ENCODE measurements around the gene APOBEC3A.

Gene APOBEC3A

DNA sequence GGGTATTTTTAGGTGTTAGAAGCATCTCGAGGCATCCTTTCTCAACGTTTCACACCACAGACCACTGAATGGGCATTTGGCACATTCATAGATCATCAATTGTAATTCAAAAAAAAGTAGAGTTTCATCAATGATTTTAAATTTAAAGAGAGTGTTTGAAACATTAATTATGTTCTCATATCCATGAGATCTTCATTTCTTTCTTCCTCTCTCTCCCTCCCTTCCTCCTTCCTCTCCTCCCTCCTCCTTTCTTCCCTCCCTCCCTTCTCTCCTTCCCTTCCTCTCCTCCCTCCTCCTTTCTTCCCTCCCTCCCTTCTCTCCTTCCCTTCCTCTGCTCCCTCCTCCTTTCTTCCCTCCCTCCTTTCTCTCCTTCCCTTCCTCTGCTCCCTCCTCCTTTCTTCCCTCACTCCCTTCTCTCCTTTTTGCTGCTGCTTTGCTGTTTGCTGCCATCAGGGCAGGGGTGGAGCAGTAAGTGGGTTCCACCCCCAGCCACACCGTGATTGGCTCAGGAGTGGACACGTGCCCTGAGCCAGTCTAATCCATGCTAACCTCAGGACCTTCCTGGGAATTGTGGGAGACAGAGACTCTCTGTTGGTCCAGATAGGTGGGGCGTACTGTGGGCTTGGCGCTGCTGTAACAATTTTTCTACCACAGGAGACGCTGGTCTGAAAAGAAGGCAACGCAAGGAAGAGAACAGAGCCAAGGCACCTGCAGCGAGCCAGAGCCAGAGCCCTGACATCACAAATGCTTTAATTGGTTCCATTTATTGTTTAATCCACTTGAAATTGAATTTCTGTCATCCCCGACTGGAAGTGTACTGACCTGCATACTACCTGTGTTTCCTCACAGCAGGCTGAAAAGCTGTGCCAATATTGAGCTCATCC is 33.7 kb upstream of the APOBEC3A start:
- Histone ChIP-seq H3K9me2 (ENCODE audit: low read depth, low read length) (no peaks in the 10 kb centered on the region), H3K4me2 (ENCODE audit: low read length) (no peak overlapping the region), H3K27me3 (ENCODE audit: insufficient read depth, low read length) (no peaks in the 10 kb centered on the region), H3K36me3 (ENCODE audit: insufficient read depth, low read length) (no peaks in the 10 kb centered on the region), H3K9ac (ENCODE audit: low read length) (no peak overlapping the region), H3F3A (ENCODE audit: insufficient read depth, low read length) (no peaks in the 10 kb centered on the region), H2AFZ (ENCODE audit: low read length) (no peak overlapping the region), H3K9me3 (ENCODE audit: low read length) (no peaks in the 10 kb centered on the region), H3K27ac (ENCODE audit: low read depth, low read length, poor library complexity, severe bottlenecking) (no peak overlapping the region), H3K4me3 (ENCODE audit: low read depth, low read length, poor library complexity, severe bottlenecking) (no peak overlapping the region), H3K4me1 (ENCODE audit: insufficient read depth, low read length, severe bottlenecking) (no peaks in the 10 kb centered on the region), H4K20me1 (ENCODE audit: insufficient read depth, low read length) (no peaks in the 10 kb centered on the region), H3K79me2 (ENCODE audit: insufficient read depth, low read length) (no peaks in the 10 kb centered on the region)
- TF ChIP-seq EZH2 (IDR thresholded peaks at IDR 0.05; ENCODE audit: borderline replicate concordance, low read length) = no peak
- TF ChIP-seq, protein P1, sequence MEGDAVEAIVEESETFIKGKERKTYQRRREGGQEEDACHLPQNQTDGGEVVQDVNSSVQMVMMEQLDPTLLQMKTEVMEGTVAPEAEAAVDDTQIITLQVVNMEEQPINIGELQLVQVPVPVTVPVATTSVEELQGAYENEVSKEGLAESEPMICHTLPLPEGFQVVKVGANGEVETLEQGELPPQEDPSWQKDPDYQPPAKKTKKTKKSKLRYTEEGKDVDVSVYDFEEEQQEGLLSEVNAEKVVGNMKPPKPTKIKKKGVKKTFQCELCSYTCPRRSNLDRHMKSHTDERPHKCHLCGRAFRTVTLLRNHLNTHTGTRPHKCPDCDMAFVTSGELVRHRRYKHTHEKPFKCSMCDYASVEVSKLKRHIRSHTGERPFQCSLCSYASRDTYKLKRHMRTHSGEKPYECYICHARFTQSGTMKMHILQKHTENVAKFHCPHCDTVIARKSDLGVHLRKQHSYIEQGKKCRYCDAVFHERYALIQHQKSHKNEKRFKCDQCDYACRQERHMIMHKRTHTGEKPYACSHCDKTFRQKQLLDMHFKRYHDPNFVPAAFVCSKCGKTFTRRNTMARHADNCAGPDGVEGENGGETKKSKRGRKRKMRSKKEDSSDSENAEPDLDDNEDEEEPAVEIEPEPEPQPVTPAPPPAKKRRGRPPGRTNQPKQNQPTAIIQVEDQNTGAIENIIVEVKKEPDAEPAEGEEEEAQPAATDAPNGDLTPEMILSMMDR (IDR thresholded peaks at IDR 0.05; ENCODE audit: low read length) = no peak

DNA sequence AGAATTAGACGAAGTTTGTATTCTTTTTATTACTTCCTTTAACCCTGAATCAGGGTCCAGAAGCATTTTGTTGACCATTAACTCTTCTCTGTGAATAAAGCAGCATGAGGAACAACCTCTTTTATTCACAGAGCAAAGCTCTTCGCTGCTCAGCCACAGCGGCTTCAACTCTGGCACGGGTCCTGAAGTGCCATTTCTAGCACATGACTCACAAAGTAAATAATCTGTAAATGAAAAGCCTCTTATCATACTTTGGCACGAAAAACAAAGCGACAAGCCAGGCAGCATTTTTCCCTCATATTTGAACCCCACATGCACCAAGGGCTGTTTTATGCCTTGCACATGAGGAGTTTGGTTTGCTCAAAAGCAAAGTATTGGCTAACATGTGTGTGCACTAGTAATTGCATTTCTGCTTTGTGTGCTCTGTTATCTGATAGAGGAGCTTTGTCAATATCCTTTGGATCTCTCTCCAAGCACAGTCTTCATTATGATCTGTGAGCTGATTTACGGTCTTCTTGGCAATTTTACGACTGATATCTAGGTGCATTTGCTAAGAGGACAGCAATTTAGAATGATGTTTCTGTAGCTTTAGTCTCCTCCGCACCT is 33.0 kb upstream of the APOBEC3A start:
- Histone ChIP-seq H3K4me1 (ENCODE audit: insufficient read depth, low read length, severe bottlenecking) (no peaks in the 10 kb centered on the region), H3K4me3 (ENCODE audit: low read depth, low read length, poor library complexity, severe bottlenecking) (no peak overlapping the region), H3K27ac (ENCODE audit: low read depth, low read length, poor library complexity, severe bottlenecking) (no peak overlapping the region), H2AFZ (ENCODE audit: low read length) (no peak overlapping the region), H3K36me3 (ENCODE audit: insufficient read depth, low read length) (no peaks in the 10 kb centered on the region), H3K4me2 (ENCODE audit: low read length) (no peak overlapping the region), H3K27me3 (ENCODE audit: insufficient read depth, low read length) (no peaks in the 10 kb centered on the region), H4K20me1 (ENCODE audit: insufficient read depth, low read length) (no peaks in the 10 kb centered on the region), H3K9ac (ENCODE audit: low read length) (no peak overlapping the region), H3F3A (ENCODE audit: insufficient read depth, low read length) (no peaks in the 10 kb centered on the region), H3K79me2 (ENCODE audit: insufficient read depth, low read length) (no peaks in the 10 kb centered on the region), H3K9me3 (ENCODE audit: low read length) (no peaks in the 10 kb centered on the region), H3K9me2 (ENCODE audit: low read depth, low read length) (no peaks in the 10 kb centered on the region)
- TF ChIP-seq EZH2 (IDR thresholded peaks at IDR 0.05; ENCODE audit: borderline replicate concordance, low read length) = no peak

DNA sequence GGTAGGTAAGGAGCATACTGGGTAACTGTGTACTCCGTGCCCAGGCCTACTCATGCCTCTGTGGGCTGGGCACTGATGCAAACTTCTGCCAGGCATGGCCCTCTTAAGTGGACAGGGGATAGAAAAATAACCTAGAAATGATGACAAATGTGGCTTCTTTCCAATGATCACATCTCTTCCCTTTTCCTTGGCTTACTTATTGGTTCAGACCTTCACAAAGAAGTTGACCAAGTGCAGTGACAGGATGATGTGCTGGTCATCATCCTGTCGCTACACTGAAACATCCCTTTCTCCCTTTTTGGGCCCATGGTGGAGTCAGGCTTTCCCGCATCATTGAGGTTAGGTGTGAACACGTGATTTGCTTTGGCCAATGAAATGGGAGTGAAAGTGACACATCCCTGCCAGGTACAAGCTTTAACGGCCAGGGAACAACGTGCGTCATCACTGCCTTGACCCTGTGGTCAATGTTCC is 31.8 kb upstream of the APOBEC3A start:
- H3F3A ChIP-seq (ENCODE audit: insufficient read depth, low read length) = no peaks in the 10 kb centered on the region
- H3K27ac ChIP-seq (ENCODE audit: low read depth, low read length, poor library complexity, severe bottlenecking) = no peak overlapping the region
- H2AFZ ChIP-seq (ENCODE audit: low read length) = no peak overlapping the region

More for the DNA sequence above, 31.8 kb upstream of the APOBEC3A start:
- TF ChIP-seq EZH2 (IDR thresholded peaks at IDR 0.05; ENCODE audit: borderline replicate concordance, low read length) = no peak
- TF ChIP-seq, protein P1 (IDR thresholded peaks at IDR 0.05; ENCODE audit: low read length) = no peak
- Histone ChIP-seq H3K79me2 (ENCODE audit: insufficient read depth, low read length) (no peaks in the 10 kb centered on the region), H3K4me3 (ENCODE audit: low read depth, low read length, poor library complexity, severe bottlenecking) (no peak overlapping the region), H3K9me3 (ENCODE audit: low read length) (no peaks in the 10 kb centered on the region), H3K4me1 (ENCODE audit: insufficient read depth, low read length, severe bottlenecking) (no peaks in the 10 kb centered on the region), H3K27me3 (ENCODE audit: insufficient read depth, low read length) (no peaks in the 10 kb centered on the region), H3K9me2 (ENCODE audit: low read depth, low read length) (no peaks in the 10 kb centered on the region), H4K20me1 (ENCODE audit: insufficient read depth, low read length) (no peaks in the 10 kb centered on the region), H3K36me3 (ENCODE audit: insufficient read depth, low read length) (no peaks in the 10 kb centered on the region), H3K9ac (ENCODE audit: low read length) (no peak overlapping the region), H3K4me2 (ENCODE audit: low read length) (no peak overlapping the region)

All from OCI-LY1 (cell line).